Fibroblast of skin of right quadriceps (primary cell): ENCODE data around the gene MID2.
A peak's percentile ranks its signal among the peaks of the same experiment; 100 is the strongest.
"Not testable (repeated sequence)": the region's sequence is repeated elsewhere in the genome, so short reads cannot be mapped to it uniquely, and the experiment has no call there.

ENCODE experiments used
- DNase-seq: peaks from one replicate; pipeline ENCODE4 v3.0.0-alpha.2; 2013

The MID2 gene

DNA sequence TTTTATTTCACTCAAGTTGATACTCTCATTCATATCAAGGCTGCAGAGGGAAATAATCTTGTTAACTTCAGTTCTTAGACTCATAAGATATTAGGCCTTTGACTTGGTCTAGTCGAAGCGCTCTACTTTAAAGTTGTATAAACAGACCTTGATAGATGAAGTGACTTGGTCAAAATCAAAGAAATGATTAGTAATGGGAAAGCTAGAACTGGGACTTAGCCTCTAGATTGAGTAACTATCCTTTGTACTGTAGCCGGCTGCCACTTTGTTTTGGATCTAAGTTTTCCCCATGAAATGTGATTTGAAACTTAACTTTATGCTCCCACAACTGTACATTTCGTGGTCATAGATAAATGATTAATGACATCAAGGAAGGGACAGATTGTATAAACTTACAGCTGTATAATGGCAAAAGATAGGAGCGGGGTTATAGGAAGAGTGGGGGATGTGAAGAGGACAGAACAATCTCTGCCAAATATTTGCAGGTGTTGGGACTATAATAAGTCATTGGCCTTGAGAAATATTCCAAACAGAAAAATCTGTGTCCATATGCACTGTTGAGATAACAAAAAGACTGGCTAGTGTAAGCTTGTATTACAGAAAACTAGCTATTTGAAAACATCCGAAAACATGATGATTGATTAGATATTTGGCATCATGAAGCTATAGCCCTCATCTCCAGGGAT lies 17.2 kb downstream of the MID2 start:
- no peak for DNase-seq

DNA sequence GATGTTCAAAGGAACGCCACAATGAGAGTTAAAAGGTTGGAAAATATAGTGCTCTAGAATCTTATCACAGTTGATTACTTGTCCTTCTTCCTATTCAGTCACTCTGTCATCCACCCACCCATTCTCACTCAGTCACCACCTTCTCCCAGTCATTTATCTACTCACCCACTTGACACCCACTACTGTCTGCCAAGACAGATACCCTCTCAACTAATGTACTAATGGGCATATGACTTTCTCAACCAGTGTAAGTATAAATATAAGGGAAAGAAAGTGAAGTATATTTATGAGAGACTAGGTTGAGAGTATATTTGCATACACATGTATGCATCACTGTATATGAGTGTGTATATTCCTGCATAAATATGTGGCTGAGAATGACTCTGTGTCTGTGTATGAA lies 20.0 kb downstream of the MID2 start:
- DNase-seq, result no peak

DNA sequence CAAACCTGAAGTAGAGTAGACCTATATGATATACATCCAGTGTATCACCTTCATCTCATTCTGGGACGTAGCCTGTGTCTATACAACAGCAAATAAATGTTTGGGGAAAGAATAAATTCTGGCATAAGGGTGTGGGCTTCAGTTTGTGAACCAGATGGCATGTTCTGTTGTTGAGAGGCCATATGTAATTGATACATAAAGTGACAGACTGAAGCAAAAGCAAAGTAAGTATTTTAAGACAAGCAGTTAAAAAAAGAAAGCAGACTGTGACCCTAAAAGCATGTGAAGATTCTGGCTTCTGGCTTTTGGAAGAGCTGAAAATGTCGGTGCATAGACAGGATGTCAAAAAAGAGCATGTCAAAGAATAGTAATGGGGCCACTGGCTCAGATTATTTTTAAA lies 22.9 kb downstream of the MID2 start:
- no peak for DNase-seq

DNA sequence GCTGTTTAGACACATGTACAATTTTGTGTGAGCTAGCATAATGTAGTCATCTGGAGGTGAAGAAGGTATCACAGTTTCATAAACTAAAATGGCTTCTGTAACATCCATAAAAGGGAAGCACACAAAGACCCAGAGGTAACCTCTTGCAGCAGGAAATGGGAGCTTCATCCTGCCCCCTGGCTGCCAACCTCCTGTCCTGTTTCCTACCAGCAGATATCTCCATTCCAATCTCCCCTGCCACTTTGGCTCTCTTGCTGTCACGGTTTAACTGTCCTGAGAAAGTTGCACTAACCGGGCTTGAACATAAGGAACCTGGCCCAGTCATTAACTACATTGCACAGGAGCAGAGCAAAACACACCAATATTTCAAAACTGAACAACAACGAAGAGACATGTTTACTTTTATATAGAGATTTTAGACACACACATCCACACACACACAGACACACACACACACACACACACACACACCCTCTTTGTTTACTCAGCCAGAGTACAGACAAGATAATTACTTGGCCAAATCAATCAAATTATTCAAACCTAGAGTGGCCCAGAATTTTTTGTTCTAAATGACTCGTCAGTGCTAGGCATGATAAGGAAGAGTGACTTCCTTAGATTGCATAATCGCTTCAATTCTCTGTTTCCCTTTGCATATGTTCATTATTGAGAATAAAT lies 24.2 kb downstream of the MID2 start:
- DNase-seq, result peak; percentile 1

DNA sequence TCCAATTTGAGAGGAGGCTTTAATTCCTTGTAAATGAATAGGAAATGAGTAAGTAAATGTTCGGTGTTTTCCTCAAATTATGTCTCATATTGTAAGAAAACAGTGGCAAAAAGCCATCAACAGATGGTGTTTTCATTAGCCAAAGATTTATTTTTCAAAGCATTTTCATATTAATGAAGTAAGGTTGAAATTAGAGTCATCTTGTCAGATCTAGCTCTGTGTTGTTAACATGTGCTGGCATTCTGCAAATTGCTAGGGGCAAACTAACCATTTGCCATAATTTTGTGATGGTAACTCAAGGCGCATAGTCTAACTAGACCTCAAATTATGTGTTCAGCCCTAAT lies 24.7 kb downstream of the MID2 start:
- DNase-seq, result no peak

DNA sequence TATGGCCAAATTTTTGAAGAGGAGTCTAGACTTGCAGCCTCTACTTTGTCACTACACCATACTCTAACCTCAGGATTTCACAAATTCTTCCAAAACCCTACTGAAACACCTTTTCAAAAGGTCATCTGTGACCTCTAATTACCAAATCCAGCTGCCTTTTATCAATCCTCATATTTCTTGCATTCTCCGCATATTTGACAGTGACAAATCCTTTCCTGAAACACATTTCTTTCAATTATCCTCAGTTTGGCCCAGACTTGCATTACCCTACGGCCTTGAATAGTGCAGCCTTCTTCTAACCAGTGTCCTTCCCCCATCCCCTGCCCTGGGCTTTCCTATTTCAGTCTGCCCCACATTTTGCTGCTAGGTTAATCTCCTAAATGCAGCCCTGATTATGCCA lies 25.5 kb downstream of the MID2 start:
- DNase-seq, result peak; percentile 9

DNA sequence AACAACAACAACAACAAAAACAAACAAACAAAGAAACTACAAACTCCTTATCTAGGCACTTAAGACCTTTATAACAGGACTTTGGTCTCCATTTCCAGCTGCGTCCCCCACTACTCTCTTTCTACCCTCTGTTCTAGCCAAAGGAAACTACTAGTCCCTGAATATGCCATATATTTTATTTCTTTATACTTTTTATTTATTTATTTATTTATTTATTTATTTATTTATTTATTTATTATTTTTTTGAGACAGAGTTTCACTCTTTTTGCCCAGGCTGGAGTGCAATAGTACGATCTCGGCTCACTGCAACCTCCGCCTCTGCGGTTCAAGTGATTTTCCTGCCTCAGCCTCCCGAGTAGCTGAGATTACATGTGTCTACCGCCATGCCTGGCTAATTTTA lies 26.0 kb downstream of the MID2 start:
- not testable (repeated sequence) for DNase-seq

DNA sequence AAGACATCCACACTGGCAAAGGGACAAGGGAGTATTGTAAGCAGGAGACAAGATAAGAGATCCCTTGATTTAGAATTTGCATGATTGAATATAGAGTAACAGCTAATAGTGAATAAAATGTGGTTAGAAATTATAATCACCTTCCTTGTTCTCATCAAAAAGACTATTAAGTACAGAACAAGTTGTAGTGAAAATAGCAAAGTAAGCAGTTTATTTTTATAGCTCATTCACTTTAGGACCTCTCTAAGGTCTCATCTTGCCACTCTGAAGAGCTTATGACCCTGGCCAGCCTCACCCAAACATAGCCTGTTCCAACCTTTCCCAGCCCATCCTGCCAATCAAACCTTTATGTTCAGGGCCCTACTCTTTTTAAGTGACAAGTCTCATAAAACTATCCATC lies 30.6 kb downstream of the MID2 start:
- no peak for DNase-seq

DNA sequence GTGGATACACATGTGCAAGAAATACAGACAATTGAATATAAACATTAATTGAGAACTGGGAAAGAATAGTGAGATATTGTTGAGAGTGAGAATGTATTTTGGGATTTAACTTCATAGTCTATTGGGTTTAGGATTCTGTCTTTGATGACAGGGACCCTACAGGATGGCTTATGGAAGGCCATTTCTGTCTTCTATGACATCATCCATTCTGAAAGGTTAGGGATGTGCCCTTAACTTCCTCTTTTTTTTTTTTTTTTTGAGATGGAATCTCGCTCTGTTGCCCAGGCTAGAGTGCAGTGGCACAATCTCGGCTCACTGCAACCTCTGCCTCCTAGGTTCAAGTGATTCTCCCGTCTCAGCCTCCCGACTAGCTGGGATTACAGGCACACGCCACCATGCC lies 31.4 kb downstream of the MID2 start:
- DNase-seq, result not testable (repeated sequence)

DNA sequence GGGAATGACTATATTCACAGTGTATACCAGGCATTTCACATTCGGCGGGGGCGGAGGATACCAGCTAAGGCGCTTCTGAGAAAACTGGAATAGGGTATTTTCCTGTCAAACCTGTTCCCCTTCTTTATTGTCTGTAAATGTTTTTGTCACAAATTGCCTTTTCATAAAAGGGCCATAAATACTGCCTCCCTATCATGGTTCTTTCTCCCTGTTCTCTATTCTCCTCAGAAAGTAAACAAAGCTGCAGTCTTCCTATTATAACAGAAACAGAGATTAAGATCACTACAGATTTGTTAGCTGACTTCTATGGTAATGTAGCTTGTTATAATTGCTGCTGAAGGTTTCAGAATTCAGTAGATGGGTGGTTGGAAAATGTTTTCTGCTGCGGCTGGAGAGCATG lies 32.2 kb downstream of the MID2 start:
- no peak for DNase-seq

DNA sequence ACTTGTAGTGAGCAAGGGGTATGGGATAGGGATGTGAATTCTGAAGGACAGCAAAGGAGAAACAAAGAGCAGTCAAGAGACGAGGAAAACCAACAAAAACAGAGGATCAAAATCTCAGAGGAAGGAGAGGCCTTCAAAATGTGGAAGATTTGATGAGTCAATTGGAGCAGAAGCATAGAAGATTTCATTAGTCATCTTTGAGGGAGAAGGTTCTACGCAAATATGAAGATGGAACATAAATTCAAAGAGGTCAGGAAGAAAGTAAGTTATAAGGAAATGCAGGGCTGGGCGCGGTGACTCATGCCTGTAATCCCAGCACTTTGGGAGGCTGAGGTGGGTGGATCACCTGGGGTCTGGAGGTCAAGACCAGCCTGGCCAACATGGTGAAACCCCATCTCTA lies 35.4 kb downstream of the MID2 start:
- no peak for DNase-seq

DNA sequence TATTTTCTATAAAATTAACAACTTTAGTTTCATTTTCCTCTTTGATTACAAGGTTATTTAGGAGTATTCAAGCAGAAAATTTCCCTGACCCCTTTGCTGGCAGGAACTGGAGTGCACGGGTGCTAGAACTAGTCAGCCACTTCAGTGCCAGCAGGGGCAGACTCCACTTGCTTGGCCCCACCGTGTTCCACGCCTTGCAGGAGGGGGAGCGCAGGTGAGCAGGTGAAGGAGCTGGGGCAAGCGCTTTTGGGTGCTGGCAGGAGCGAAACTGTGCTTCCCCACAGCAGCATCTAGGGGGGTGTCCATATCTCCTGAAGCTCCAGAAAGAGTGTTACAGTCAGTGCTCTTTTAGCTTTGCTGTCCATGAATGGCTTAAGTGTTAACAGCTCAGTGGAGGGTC lies 45.5 kb downstream of the MID2 start:
- DNase-seq, result no peak

DNA sequence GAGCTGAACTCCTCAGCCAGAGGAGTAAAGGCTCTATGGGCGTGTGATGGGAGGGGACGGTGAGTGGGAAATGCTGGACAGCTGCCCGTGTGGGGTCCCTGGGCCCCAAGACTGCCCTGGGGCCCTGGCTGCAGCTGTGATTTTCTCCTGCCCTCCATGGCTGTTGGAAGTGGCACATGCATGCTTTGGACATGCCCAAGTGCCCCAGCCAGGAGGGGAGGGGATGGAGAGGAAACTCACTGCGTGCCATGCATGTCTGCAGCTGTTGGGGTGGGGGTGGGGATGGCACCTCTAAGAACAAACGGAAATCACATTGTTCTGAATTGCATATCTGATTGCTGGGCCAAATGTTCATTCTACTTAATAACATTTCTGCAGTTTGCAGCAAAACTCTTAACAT lies 52.4 kb downstream of the MID2 start:
- no peak for DNase-seq

DNA sequence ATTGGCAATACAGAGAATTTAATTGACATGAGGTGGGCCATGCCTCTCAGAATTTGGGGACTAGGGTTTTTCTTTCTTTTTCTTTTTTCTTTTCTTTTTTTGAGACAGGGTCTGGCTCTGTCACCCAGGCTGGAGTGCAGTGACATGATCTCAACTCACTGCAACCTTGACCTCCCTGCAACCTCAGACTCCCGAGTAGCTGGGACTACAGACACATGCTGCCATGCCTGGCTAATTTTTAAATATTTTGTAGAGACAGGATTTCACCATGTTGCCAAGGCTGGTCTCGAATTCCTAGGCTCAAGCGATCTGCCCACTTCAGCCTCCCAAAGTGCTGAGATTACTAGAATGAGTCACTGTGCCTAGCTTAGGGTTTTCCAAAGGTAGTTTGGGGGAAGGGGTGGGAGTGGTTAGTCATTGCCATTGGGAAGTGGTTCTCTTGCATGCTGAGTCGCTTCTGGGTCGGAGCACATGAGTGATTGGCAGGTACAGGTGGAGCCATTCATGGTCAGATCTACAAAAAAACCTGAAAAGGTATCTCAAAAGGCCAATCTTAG lies 54.5 kb downstream of the MID2 start:
- DNase-seq, result no peak

DNA sequence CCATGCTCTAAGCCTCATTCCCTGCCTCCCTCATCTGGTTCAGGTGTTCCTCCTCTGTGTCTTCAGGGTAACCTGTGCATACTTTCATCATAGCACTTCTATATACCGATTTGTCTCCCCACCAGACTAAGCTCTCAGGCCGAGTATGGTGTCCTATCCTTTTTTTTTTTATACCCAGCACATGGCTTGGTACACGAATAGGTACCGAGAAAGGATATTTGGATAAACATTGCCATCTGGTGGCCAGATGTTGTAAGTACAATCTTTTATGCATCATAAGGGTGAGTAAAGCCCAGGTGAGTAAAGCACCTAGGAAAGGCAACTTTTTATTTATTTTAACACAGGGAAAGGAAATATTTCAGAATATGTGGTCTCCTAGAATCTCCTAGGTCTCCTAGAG lies 68.4 kb downstream of the MID2 start:
- peak; percentile 42 for DNase-seq

DNA sequence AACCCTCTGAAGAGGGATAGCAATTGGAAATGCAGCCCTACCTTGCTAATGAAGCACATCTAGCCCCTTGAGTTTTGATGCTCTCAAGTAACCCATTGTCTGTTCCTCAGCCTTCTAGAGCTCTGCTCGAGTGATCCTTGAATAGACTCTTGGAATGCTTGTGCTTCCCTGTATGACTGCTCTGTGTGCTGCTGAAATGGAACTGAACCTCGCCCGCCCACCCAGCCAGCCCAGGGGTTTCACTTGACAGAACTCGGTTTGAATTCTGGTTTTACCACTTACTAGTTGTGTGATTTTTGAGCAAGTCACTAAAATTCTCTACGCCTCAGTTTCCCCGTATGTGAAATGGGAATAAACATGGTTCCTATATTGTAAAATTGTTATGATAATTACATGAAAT lies 77.1 kb downstream of the MID2 start:
- no peak for DNase-seq

DNA sequence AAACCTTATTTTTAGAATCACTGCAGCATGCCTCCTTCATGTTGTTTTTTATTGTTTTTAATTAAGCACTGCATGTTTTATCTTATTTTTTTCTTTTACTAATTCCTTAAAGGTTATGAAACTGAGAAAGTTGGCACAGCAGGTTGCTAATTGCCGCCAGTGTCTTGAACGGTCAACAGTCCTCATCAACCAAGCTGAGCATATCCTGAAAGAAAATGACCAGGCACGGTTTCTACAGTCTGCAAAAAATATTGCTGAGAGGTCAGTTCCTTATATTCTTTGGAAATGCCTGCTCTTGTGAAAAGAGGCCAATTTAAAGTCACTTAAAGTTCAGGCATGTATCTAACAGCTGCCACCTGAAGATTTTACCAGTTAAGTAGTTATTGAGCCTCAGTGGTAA lies 79.7 kb downstream of the MID2 start:
- DNase-seq, result no peak

DNA sequence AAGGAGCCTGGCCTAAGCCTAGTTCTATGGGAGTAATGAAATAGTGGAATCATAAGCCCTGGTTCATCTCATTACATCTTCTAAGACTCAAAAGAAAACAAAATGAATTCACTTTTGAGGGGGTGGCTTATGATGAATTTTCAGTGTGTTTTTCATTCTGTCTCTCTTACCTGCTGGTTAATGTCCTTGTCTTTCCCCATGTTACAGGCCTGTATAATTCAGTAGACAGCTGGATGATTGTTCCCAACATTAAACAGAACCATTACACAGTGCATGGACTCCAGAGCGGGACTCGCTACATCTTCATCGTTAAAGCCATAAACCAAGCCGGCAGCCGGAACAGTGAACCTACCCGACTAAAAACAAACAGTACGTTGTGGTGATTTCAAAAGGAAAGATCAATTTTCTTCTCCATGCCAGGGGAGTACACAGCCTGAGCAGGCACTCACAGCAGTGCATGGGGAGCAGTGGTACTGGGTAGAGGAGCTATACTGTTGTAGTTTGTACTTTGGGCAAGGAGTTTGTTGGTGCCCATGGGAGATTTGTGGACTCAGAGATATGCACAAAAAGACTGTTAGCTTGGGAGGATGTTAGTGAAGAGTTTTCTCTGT lies 98.6 kb downstream of the MID2 start:
- no peak for DNase-seq

DNA sequence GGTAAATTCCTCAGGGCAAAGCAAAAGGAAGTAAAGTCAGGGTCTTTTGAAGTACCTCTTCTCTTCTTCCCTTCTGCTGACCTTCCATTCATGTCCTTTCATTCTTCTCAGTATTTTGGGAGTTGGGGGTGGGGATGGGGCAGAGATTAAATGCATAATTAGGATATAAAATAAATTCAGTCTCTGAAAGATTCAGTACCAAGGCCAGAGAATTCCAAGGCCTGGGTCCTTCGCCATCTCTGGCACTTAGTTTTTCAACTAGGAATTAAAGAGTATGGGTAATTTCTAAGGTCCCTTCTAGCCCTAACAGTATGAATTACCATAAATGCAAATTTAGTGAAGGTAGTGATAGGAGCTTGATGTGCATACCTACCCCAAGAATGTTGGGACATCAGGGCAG lies 108.6 kb downstream of the MID2 start:
- no peak for DNase-seq

DNA sequence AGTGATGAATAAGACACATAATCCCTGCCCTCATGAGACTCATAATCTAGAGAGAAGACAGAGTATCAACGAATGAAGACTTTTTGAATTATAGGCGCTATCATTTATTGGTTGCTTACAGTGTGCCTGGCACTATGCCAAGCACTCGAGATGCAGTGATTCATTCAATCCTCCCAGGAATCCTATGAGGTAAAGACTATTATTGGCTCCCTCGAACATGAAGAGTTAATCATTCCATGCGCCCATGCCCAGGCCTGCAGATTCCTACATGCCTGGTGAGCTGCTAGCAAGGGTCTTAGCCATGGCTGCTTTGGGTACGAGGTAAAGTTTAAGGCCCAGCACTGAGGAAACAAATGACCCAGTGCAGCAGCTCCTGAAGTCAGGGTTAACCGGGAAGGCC lies 109.5 kb downstream of the MID2 start:
- DNase-seq, result peak; percentile 52

DNA sequence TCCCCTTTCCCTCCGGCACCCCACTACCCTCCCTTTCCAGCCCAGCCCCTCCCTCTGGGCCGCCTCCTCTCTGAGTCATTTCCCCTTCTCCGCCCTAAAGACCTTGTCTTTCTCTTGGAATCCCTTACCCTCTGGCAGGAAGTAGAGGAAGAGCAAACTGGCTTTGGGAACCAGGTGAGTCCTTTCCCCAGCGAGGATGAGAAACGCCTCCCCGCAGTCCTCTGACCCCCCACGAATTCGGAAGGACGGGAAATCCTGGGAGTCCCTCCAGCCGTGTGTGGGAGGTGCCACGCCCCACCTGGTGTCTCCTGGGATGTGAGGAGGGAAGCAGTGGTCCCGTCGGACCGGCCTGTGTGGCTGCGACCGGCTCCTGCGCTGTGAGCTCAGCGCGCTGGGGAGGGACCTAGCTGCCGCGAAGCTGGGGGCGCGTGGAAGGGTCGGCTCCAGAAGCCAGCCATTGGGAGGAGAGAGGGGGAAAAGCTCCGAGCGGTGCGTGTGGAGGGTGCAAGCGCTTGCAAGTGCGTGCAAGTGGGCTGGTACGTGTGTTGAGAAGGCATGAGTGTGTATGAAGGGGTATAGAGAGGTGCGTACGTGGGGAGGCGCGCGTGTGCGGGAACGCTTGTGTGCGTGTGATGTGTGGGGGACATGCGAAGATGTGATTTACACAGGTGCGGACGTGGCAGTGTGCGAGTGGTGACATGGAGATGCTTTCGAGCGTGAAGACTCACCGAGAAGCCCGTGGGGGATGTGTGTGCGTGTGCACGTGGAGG lies 110.2 kb downstream of the MID2 start:
- DNase-seq, result peak; percentile 10

DNA sequence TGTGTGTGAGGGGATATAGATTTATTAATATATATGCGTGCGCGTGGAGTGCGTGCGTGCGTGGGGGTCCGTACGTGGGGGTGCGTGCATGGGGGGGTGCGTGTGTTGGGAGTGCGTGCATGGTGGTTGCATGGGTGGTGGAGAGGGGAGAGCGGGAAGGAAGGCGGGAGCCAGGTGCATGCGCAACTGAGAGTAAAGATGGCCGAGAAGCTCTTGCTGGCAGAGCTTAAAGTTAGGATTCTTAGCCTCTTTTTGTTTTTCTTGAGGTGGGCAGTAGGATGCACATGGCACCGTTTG lies 110.7 kb downstream of the MID2 start:
- no peak for DNase-seq

DNA sequence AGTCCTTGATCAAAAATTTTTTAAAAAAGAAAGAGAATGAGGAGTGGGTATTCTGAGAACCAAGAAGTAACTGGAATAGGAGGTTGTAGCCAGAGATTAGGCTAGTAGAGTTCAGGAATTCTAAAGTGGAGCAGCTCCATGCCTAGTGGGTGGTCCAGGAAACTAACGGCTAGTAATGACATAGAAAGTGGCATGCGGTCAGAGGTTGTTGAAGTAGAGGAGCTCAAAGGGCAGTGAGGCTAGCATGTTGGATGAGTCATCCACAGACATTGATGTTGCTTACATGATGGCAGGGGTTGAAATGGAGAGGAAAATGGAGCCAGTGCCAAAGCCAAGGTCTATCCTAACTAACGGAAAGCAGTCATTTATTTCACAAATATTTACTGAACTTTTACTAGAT lies 114.4 kb downstream of the MID2 start:
- DNase-seq, result no peak

DNA sequence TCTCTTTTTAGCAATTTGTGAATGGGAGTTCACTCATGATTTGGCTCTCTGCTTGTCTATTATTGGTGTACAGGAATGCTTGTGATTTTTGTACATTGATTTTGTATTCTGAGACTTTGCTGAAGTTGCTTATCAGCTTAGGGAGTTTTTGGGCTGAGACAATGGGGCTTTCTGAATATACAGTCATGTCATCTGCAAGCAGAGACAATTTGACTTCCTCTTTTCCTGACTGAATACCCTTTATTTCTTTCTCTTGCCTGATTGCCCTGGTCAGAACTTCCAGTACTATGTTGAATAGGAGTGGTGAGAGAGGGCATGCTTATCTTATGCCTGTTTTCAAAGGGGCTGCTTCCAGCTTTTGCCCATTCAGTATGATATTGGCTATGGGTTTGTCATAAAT lies 129.7 kb downstream of the MID2 start:
- not testable (repeated sequence) for DNase-seq
